HCT116 (cell line): ENCODE data around the gene MAP2K4. TPM values are rescaled to one million over a fixed set of nuclear protein-coding genes. Genes with fewer than 3 reads are reported as not detected.

Source experiments
- ATAC-seq: fragments of 200-7000 bp; cut with Tn5 transposase; 2 replicates; pipeline ENCODE4 v1.9.1; 2020; ENCODE audit warnings: mild to moderate bottlenecking, moderate library complexity
- BruUV-seq: library from RNA; stranded (reverse); fragments of 400-500 nt; replicated peaks from 2 replicates; lab custom pipeline; 2021; lab: Mats Ljungman, UMichigan
- CTCF ChIA-PET: fragments of 300-600 bp; sonication (Branson Sonifier 250); formaldehyde crosslinking; loops from one replicate; lab custom pipeline; 2021; ENCODE audit warnings: antibody characterized with exemption; lab: Charles Lee
- POLR2A ChIA-PET: fragments of 300-600, 350-600 bp; sonication (Branson Sonifier 250); formaldehyde crosslinking; loops from one replicate; lab custom pipeline; 2021; ENCODE audit warnings: antibody characterized with exemption; lab: Charles Lee
- RAD21 ChIA-PET, 2 experiments: fragments of 300-600 bp; sonication (Branson Sonifier 250); formaldehyde crosslinking; loops; one replicate each; lab custom pipeline; 2023; ENCODE audit warnings: low total read pairs in 2 of 2; ENCODE audit not compliant: uncharacterized antibody in 2 of 2, unreplicated experiment in 2 of 2, low non-redundant PET in 1 of 2; lab: Charles Lee
- DNase-seq: peaks from one replicate; pipeline ENCODE4 v3.0.0-alpha.2; 2010; ENCODE audit warnings: low read depth, low spot score
- H2AFZ ChIP-seq: fragments of 200-600 bp; shearing (Covaris generic), sonication (generic); 2 replicates; pipeline ENCODE4 v1.6.1; 2017; ENCODE audit warnings: low read depth, mixed run types, mixed read lengths, antibody characterized with exemption, low read length; ENCODE audit not compliant: poor library complexity, severe bottlenecking
- H3K27ac ChIP-seq: 2 replicates; pipeline ENCODE4 v1.5.1; 2012; ENCODE audit warnings: low read depth, low read length
- H3K27me3 ChIP-seq: fragments of 200-600 bp; sonication (generic); 2 replicates; pipeline ENCODE4 v1.6.1; 2016; ENCODE audit warnings: mixed run types, low read length, mixed read lengths; ENCODE audit not compliant: insufficient read depth
- H3K36me3 ChIP-seq, 2 experiments: fragments of 200-500 bp in 1 of 2; fragments of 200-600 bp in 1 of 2; sonication (Bioruptor generic) in 1 of 2; sonication (generic) in 1 of 2; 2 replicates each; pipeline versions ENCODE4 v1.5.1 to v1.6.1; 2014 to 2016; ENCODE audit warnings: low read length in 2 of 2, inconsistent platforms in 1 of 2, mixed read lengths in 1 of 2, mixed run types in 1 of 2; ENCODE audit not compliant: insufficient read depth in 2 of 2, control insufficient read depth in 1 of 2
- H3K4me1 ChIP-seq, 2 experiments: fragments of 200-600 bp in 1 of 2; sonication (generic) in 1 of 2; 2 replicates each; pipeline versions ENCODE4 v1.5.1 to v1.6.1; 2012 to 2017; ENCODE audit warnings: low read length in 2 of 2, inconsistent platforms in 1 of 2, mild to moderate bottlenecking in 1 of 2, mixed read lengths in 1 of 2, mixed run types in 1 of 2, moderate library complexity in 1 of 2; ENCODE audit not compliant: insufficient read depth in 2 of 2, control insufficient read depth in 1 of 2
- H3K4me2 ChIP-seq: fragments of 200-600 bp; sonication (generic); 2 replicates; pipeline ENCODE4 v1.6.1; 2017; ENCODE audit warnings: mixed run types, low read length, mixed read lengths
- H3K4me3 ChIP-seq, 2 experiments: fragments of 200-600 bp in 1 of 2; sonication (generic) in 1 of 2; replicated peaks in 1 of 2; 2 replicates each; pipeline ENCODE4 v1.5.1; 2011 to 2016; ENCODE audit warnings: low read length in 2 of 2, control low read depth in 1 of 2, low read depth in 1 of 2, mild to moderate bottlenecking in 1 of 2, mixed read lengths in 1 of 2, mixed run types in 1 of 2
- H3K79me2 ChIP-seq: fragments of 200-600 bp; sonication (generic); 2 replicates; pipeline ENCODE4 v1.6.1; 2017; ENCODE audit warnings: mild to moderate bottlenecking, mixed run types, low read length, moderate library complexity, mixed read lengths; ENCODE audit not compliant: insufficient read depth
- H3K9ac ChIP-seq: fragments of 200-600 bp; sonication (generic); 2 replicates; pipeline ENCODE4 v1.6.1; 2016; ENCODE audit warnings: low read length, mixed read lengths
- H3K9me2 ChIP-seq: fragments of 200-600 bp; sonication (generic), shearing (Covaris generic); 2 replicates; pipeline ENCODE4 v1.6.1; 2017; ENCODE audit warnings: mixed run types, mild to moderate bottlenecking, moderate library complexity; ENCODE audit not compliant: insufficient read depth
- H3K9me3 ChIP-seq, 2 experiments: fragments of 200-500 bp in 1 of 2; fragments of 200-600 bp in 1 of 2; sonication (Bioruptor generic) in 1 of 2; sonication (generic) in 1 of 2; 2 replicates each; pipeline ENCODE4 v1.6.1; 2014 to 2017; ENCODE audit warnings: low read length in 2 of 2, mixed read lengths in 2 of 2, inconsistent platforms in 1 of 2, low read depth in 1 of 2, mild to moderate bottlenecking in 1 of 2, mixed run types in 1 of 2, moderate library complexity in 1 of 2; ENCODE audit not compliant: control insufficient read depth in 1 of 2, insufficient read depth in 1 of 2
- H4K20me1 ChIP-seq: fragments of 200-600 bp; sonication (generic), shearing (Covaris generic); 2 replicates; pipeline ENCODE4 v1.6.1; 2017; ENCODE audit warnings: mixed run types, mild to moderate bottlenecking, moderate library complexity; ENCODE audit not compliant: insufficient read depth
- CBX3 ChIP-seq: IDR thresholded peaks from 2 replicates; pipeline ENCODE4 v1.6.1; 2012; ENCODE audit warnings: low read depth
- EGR1 ChIP-seq: IDR thresholded peaks from 2 replicates; pipeline ENCODE4 v1.6.1; 2012; ENCODE audit warnings: low read depth
- ELF1 ChIP-seq: IDR thresholded peaks from 2 replicates; pipeline ENCODE4 v1.6.1; 2012; ENCODE audit warnings: low read depth, borderline replicate concordance
- EZH2phosphoT487 ChIP-seq: fragments of 200-600 bp; IDR thresholded peaks from 2 replicates; pipeline ENCODE4 v1.6.1; 2018; ENCODE audit warnings: antibody characterized with exemption, borderline replicate concordance
- POLR2A ChIP-seq: IDR thresholded peaks from 2 replicates; pipeline ENCODE4 v1.7.0; 2011; ENCODE audit warnings: borderline replicate concordance; ENCODE audit not compliant: insufficient read depth, insufficient read length; ENCODE audit errors: extremely low read depth
- POLR2AphosphoS5 ChIP-seq: IDR thresholded peaks from 2 replicates; pipeline ENCODE4 v1.6.1; 2011; ENCODE audit warnings: mild to moderate bottlenecking, low read depth, low read length, moderate library complexity
- RAD21 ChIP-seq: IDR thresholded peaks from 2 replicates; pipeline ENCODE4 v1.6.1; 2012; ENCODE audit warnings: low read depth, mild to moderate bottlenecking
- SIN3A ChIP-seq: IDR thresholded peaks from 2 replicates; pipeline ENCODE4 v1.6.1; 2012; ENCODE audit warnings: low read depth
- SP1 ChIP-seq: IDR thresholded peaks from 2 replicates; pipeline ENCODE4 v1.6.1; 2012; ENCODE audit warnings: low read depth
- TCF7L2 ChIP-seq: IDR thresholded peaks from 2 replicates; pipeline ENCODE4 v1.7.0; 2011; ENCODE audit warnings: borderline replicate concordance, inconsistent platforms; ENCODE audit not compliant: insufficient read depth, insufficient read length; ENCODE audit errors: extremely low read depth
- YY1 ChIP-seq: IDR thresholded peaks from 2 replicates; pipeline ENCODE4 v1.6.1; 2011; ENCODE audit warnings: low read length, low read depth, moderate library complexity, mild to moderate bottlenecking; ENCODE audit not compliant: insufficient replicate concordance; ENCODE audit errors: extremely low read depth
- ZFX ChIP-seq: fragments of 450-650 bp; IDR thresholded peaks from 2 replicates; pipeline ENCODE4 v1.6.1; 2017
- intact Hi-C: fragments of 100-400 bp; cut with micrococcal nuclease; formaldehyde crosslinking; loops from 2 replicates; pipeline ENCODE4 v1.10.0; 2022
- total RNA-seq: library from RNA; stranded (reverse); gene quantifications from one replicate; pipeline ENCODE4 v1.2.1, GENCODE V29; 2021; ENCODE audit not compliant: unreplicated experiment
- TF ChIP-seq, protein P1 (sequence below): IDR thresholded peaks from 2 replicates; pipeline ENCODE4 v1.6.1; 2012
- TF ChIP-seq, protein P2 (sequence below), 3 experiments: fragments of 200-600 bp in 1 of 3; sonication (generic) in 1 of 3; IDR thresholded peaks in 2 of 3; conservative IDR thresholded peaks in 1 of 3; 2 replicates each; pipeline ENCODE4 v1.5.1; 2012 to 2017; ENCODE audit warnings: low read depth in 2 of 3, low read length in 2 of 3, antibody characterized with exemption in 1 of 3, borderline replicate concordance in 1 of 3, control low read depth in 1 of 3, mild to moderate bottlenecking in 1 of 3, mixed read lengths in 1 of 3, mixed run types in 1 of 3, moderate library complexity in 1 of 3; ENCODE audit not compliant: insufficient read depth in 1 of 3
- TF ChIP-seq, protein P3 (sequence below): IDR thresholded peaks from 2 replicates; pipeline ENCODE4 v1.6.1; 2011; ENCODE audit warnings: mild to moderate bottlenecking, low read length, moderate library complexity; ENCODE audit not compliant: insufficient replicate concordance; ENCODE audit errors: extremely low read depth
- TF ChIP-seq, protein P4 (sequence below): IDR thresholded peaks from 2 replicates; pipeline ENCODE4 v1.6.1; 2012; ENCODE audit warnings: low read depth

MAP2K4 gene
- total RNA-seq, 1 experiment from 2014 or later = 42.3 TPM

DNA sequence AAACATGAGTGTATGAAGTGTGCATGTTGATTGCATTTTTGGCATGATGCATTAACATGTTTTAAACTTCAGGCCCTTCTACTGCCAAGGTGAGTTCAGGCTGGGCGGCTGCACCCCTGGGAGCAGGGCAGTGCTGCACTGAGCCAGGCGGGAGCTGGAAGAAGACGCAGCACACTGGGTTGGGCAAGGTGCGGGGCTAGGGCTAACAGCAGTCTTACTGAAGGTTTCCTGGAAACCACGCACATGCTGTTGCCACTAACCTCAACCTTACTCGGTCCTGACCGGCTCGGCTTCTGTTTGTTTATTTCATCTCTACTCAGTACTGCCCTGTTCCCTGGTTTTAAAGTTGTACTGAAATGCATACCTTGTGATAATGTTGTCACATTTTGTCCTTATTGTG is 61.0 kb downstream of the MAP2K4 start:
- DNase-seq (no peak), ATAC-seq (no peak)
- no peak overlapping the region for H3K27ac ChIP-seq
- intact Hi-C loops = no loop called here
- RAD21 ChIA-PET = no interaction called here
- TF ChIP-seq, protein P1, sequence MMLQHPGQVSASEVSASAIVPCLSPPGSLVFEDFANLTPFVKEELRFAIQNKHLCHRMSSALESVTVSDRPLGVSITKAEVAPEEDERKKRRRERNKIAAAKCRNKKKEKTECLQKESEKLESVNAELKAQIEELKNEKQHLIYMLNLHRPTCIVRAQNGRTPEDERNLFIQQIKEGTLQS = no peak
- TF ChIP-seq RAD21 (no peak), CBX3 (no peak), ZFX (no peak), POLR2AphosphoS5 (no peak), TCF7L2 (no peak), SP1 (no peak), SIN3A (no peak), POLR2A (no peak), EGR1 (no peak), ELF1 (no peak), EZH2phosphoT487 (no peak), YY1 (no peak)
- TF ChIP-seq, protein P2, sequence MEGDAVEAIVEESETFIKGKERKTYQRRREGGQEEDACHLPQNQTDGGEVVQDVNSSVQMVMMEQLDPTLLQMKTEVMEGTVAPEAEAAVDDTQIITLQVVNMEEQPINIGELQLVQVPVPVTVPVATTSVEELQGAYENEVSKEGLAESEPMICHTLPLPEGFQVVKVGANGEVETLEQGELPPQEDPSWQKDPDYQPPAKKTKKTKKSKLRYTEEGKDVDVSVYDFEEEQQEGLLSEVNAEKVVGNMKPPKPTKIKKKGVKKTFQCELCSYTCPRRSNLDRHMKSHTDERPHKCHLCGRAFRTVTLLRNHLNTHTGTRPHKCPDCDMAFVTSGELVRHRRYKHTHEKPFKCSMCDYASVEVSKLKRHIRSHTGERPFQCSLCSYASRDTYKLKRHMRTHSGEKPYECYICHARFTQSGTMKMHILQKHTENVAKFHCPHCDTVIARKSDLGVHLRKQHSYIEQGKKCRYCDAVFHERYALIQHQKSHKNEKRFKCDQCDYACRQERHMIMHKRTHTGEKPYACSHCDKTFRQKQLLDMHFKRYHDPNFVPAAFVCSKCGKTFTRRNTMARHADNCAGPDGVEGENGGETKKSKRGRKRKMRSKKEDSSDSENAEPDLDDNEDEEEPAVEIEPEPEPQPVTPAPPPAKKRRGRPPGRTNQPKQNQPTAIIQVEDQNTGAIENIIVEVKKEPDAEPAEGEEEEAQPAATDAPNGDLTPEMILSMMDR (IDR thresholded peaks at IDR 0.05 in 2 of 3, conservative IDR thresholded peaks at IDR 0.05 in 1 of 3; ENCODE audit: borderline replicate concordance in 1 of 3, insufficient read depth in 1 of 3, low read depth in 2 of 3, low read length in 2 of 3) = no peak
- TF ChIP-seq, protein P3, sequence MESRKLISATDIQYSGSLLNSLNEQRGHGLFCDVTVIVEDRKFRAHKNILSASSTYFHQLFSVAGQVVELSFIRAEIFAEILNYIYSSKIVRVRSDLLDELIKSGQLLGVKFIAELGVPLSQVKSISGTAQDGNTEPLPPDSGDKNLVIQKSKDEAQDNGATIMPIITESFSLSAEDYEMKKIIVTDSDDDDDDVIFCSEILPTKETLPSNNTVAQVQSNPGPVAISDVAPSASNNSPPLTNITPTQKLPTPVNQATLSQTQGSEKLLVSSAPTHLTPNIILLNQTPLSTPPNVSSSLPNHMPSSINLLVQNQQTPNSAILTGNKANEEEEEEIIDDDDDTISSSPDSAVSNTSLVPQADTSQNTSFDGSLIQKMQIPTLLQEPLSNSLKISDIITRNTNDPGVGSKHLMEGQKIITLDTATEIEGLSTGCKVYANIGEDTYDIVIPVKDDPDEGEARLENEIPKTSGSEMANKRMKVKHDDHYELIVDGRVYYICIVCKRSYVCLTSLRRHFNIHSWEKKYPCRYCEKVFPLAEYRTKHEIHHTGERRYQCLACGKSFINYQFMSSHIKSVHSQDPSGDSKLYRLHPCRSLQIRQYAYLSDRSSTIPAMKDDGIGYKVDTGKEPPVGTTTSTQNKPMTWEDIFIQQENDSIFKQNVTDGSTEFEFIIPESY = no peak
- TF ChIP-seq, protein P4, sequence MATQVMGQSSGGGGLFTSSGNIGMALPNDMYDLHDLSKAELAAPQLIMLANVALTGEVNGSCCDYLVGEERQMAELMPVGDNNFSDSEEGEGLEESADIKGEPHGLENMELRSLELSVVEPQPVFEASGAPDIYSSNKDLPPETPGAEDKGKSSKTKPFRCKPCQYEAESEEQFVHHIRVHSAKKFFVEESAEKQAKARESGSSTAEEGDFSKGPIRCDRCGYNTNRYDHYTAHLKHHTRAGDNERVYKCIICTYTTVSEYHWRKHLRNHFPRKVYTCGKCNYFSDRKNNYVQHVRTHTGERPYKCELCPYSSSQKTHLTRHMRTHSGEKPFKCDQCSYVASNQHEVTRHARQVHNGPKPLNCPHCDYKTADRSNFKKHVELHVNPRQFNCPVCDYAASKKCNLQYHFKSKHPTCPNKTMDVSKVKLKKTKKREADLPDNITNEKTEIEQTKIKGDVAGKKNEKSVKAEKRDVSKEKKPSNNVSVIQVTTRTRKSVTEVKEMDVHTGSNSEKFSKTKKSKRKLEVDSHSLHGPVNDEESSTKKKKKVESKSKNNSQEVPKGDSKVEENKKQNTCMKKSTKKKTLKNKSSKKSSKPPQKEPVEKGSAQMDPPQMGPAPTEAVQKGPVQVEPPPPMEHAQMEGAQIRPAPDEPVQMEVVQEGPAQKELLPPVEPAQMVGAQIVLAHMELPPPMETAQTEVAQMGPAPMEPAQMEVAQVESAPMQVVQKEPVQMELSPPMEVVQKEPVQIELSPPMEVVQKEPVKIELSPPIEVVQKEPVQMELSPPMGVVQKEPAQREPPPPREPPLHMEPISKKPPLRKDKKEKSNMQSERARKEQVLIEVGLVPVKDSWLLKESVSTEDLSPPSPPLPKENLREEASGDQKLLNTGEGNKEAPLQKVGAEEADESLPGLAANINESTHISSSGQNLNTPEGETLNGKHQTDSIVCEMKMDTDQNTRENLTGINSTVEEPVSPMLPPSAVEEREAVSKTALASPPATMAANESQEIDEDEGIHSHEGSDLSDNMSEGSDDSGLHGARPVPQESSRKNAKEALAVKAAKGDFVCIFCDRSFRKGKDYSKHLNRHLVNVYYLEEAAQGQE = no peak
- TF ChIP-seq, all 23 proteins: peak for 0
- no peaks in the 10 kb centered on the region for H3K9me3 ChIP-seq
- H4K20me1 ChIP-seq = no peaks in the 10 kb centered on the region
- H3K4me3 ChIP-seq = no peak overlapping the region
- no peak overlapping the region for H3K9ac ChIP-seq
- CTCF ChIA-PET = no interaction called here
- BruUV-seq = no TSS peak
- peaks cover 42% of the 10 kb centered on the region for H3K79me2 ChIP-seq
- no peak overlapping the region for H3K4me2 ChIP-seq
- peaks cover 7 to 12% of the 10 kb centered on the region in 2 experiments for H3K4me1 ChIP-seq
- POLR2A ChIA-PET = no interaction called here
- no peaks in the 10 kb centered on the region for H3K9me2 ChIP-seq
- no peak overlapping the region for H2AFZ ChIP-seq
- peaks cover 0 to 22% of the 10 kb centered on the region in 2 experiments; a peak in 2 of 4 replicates for H3K36me3 ChIP-seq
- no peaks in the 10 kb centered on the region for H3K27me3 ChIP-seq
